Liver (tissue), 9 donors: ENCODE data around the gene PSTK. TPM values are rescaled to one million over a fixed set of nuclear protein-coding genes. Genes with fewer than 3 reads are reported as not detected.

Experiments
- DNase-seq: peaks from one replicate; pipeline ENCODE4 v3.0.0-alpha.2; 2017; ENCODE audit warnings: low spot score
- H3K27ac ChIP-seq, 2 donors: one replicate each; pipeline ENCODE4 v1.7.0; 2013; ENCODE audit warnings: inconsistent platforms in 2 of 2, low read length in 2 of 2, control low read depth in 1 of 2, low read depth in 1 of 2, mild to moderate bottlenecking in 1 of 2
- H3K27me3 ChIP-seq, 4 donors: one replicate each; pipeline versions ENCODE4 v1.6.1 to v1.7.0; 2013; ENCODE audit warnings: low read length in 3 of 4, inconsistent platforms in 1 of 4, mild to moderate bottlenecking in 1 of 4, moderate library complexity in 1 of 4; ENCODE audit not compliant: control insufficient read depth in 4 of 4, insufficient read depth in 4 of 4
- H3K36me3 ChIP-seq, 4 donors: one replicate each; pipeline versions ENCODE4 v1.6.1 to v1.7.0; 2013; ENCODE audit warnings: low read length in 3 of 4, mild to moderate bottlenecking in 3 of 4, low read depth in 1 of 4, moderate library complexity in 1 of 4; ENCODE audit not compliant: control insufficient read depth in 4 of 4, insufficient read depth in 3 of 4
- H3K4me1 ChIP-seq, 4 donors: one replicate each; pipeline versions ENCODE4 v1.6.1 to v1.7.0; 2013; ENCODE audit warnings: low read length in 3 of 4, mild to moderate bottlenecking in 3 of 4, moderate library complexity in 1 of 4; ENCODE audit not compliant: control insufficient read depth in 4 of 4, insufficient read depth in 4 of 4
- H3K4me3 ChIP-seq, 3 donors: one replicate each; pipeline versions ENCODE4 v1.6.1 to v1.7.0; 2013; ENCODE audit warnings: low read length in 3 of 3, control low read depth in 1 of 3, low read depth in 1 of 3, mild to moderate bottlenecking in 1 of 3
- H3K9ac ChIP-seq, 2 donors: one replicate each; pipeline ENCODE4 v1.7.0; 2013; ENCODE audit warnings: low read length in 2 of 2, mild to moderate bottlenecking in 2 of 2, moderate library complexity in 2 of 2, control low read depth in 1 of 2, low read depth in 1 of 2
- H3K9me3 ChIP-seq, 4 donors: one replicate each; pipeline versions ENCODE4 v1.6.1 to v1.7.0; 2013; ENCODE audit warnings: low read length in 3 of 4; ENCODE audit not compliant: control insufficient read depth in 4 of 4
- EGR1 ChIP-seq, 2 donors: IDR thresholded peaks; 2 replicates each; pipeline ENCODE4 v1.6.1; 2016 to 2018; ENCODE audit warnings: antibody characterized with exemption in 2 of 2, low read depth in 2 of 2
- FOXA1 ChIP-seq: IDR thresholded peaks from 2 replicates; pipeline ENCODE4 v1.6.1; 2016; ENCODE audit warnings: antibody characterized with exemption
- FOXA2 ChIP-seq: IDR thresholded peaks from 2 replicates; pipeline ENCODE4 v1.6.1; 2016; ENCODE audit warnings: antibody characterized with exemption
- GABPA ChIP-seq, 2 donors: IDR thresholded peaks in 1 of 2; conservative IDR thresholded peaks in 1 of 2; 2 replicates each; pipeline ENCODE4 v1.6.1; 2016; ENCODE audit warnings: antibody characterized with exemption in 2 of 2, mild to moderate bottlenecking in 1 of 2, moderate library complexity in 1 of 2
- HNF4A ChIP-seq, 2 donors: conservative IDR thresholded peaks; 2 replicates each; pipeline ENCODE4 v1.6.1; 2016; ENCODE audit warnings: antibody characterized with exemption in 2 of 2, mild to moderate bottlenecking in 2 of 2
- HNF4G ChIP-seq: IDR thresholded peaks from 2 replicates; pipeline ENCODE4 v1.6.1; 2016; ENCODE audit warnings: antibody characterized with exemption
- JUND ChIP-seq, 2 donors: IDR thresholded peaks; 2 replicates each; pipeline ENCODE4 v1.6.1; 2016; ENCODE audit warnings: antibody characterized with exemption in 2 of 2
- NR2F2 ChIP-seq: IDR thresholded peaks from 2 replicates; pipeline ENCODE4 v1.6.1; 2016; ENCODE audit warnings: antibody characterized with exemption
- RAD21 ChIP-seq, 2 donors: IDR thresholded peaks; 2 replicates each; pipeline ENCODE4 v1.6.1; 2016; ENCODE audit warnings: antibody characterized with exemption in 2 of 2, mild to moderate bottlenecking in 2 of 2
- RXRA ChIP-seq, 2 donors: IDR thresholded peaks; 2 replicates each; pipeline ENCODE4 v1.6.1; 2017 to 2018; ENCODE audit warnings: antibody characterized with exemption in 2 of 2, mild to moderate bottlenecking in 1 of 2
- SP1 ChIP-seq: IDR thresholded peaks from 2 replicates; pipeline ENCODE4 v1.6.1; 2018; ENCODE audit warnings: antibody characterized with exemption, mild to moderate bottlenecking
- TAF1 ChIP-seq: conservative IDR thresholded peaks from 2 replicates; pipeline ENCODE4 v1.6.1; 2016; ENCODE audit warnings: antibody characterized with exemption, mild to moderate bottlenecking
- YY1 ChIP-seq: IDR thresholded peaks from 2 replicates; pipeline ENCODE4 v1.6.1; 2016; ENCODE audit warnings: antibody characterized with exemption, mild to moderate bottlenecking
- WGBS: extraction: QIAGEN DNeasy Blood & Tissue Kit; methylation state at CpG from one replicate; pipeline ENCODE4 v1.1.7; 2013; 5-methylcytosine and 5-hydroxymethylcytosine counted together
- polyA plus RNA-seq, 2 donors: library from polyadenylated mRNA; stranded (reverse) in 1 of 2; unstranded in 1 of 2; fragments of 200-250 nt in 1 of 2; fragments of >200 nt in 1 of 2; fragmentation: Nextera tagmentation in 1 of 2; extraction: Ambion mirVana in 1 of 2; gene quantifications; one replicate each; pipeline versions ENCODE4 v1.2.1 to v1.2.3, GENCODE V29; 2013 to 2015
- total RNA-seq, 2 donors: library from RNA; depleted of rRNA; stranded (reverse); fragments of >200 nt; gene quantifications; one replicate each; pipeline ENCODE4 v1.2.3, GENCODE V29; 2014
- TF ChIP-seq, protein P1 (sequence below): IDR thresholded peaks from 2 replicates; pipeline ENCODE4 v1.6.1; 2016; ENCODE audit warnings: antibody characterized with exemption
- TF ChIP-seq, protein P2 (sequence below): IDR thresholded peaks from 2 replicates; pipeline ENCODE4 v1.6.1; 2016; ENCODE audit warnings: antibody characterized with exemption, mild to moderate bottlenecking
- TF ChIP-seq, protein P3 (sequence below): fragments of 150-350 bp; IDR thresholded peaks from 2 replicates; pipeline ENCODE4 v1.5.1; 2017; ENCODE audit warnings: improper control_type of control experiment, low read depth, low read length; ENCODE audit not compliant: missing input control
- TF ChIP-seq, protein P4 (sequence below): IDR thresholded peaks from 2 replicates; pipeline ENCODE4 v1.6.1; 2016; ENCODE audit warnings: antibody characterized with exemption
- TF ChIP-seq, protein P5 (sequence below): IDR thresholded peaks from 2 replicates; pipeline ENCODE4 v1.6.1; 2016; ENCODE audit warnings: antibody characterized with exemption
- donor health status: healthy.
- donor health status: healthy.
- donor health status: healthy.
- donor health status: healthy.
- donor health status: healthy.

The PSTK gene
- total and polyA plus RNA-seq, 4 donors = 2.3 to 5.1 (median 3.5) TPM

DNA sequence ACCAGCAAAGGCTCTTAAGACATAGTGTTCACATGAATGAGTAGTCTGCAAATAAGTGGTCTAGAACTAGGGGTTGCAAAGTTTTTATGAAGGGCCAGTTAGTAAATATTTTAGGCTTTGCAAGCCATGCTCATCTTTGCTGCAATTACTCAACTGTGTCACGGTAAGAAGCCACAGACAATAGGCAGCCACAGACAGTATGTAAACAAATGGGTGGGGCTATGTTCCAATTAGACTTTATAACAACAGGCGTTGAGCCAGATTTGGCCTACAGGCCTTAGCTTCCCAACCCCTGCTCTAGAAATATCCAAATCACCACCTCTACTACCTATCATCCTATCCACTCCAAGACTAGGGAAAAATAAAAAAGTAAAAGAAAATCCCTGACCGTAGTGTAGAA is 19.1 kb downstream of the PSTK start:
- no peak for DNase-seq
- TF ChIP-seq HNF4A (conservative IDR thresholded peaks at IDR 0.05) = peak; percentile 17 to 36
- TF ChIP-seq, protein P1, sequence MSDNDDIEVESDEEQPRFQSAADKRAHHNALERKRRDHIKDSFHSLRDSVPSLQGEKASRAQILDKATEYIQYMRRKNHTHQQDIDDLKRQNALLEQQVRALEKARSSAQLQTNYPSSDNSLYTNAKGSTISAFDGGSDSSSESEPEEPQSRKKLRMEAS = no peak
- TF ChIP-seq SP1 = peak; percentile 22
- WGBS = 39% methylated on average over 3 of the region's 3 CpGs
- H3K9me3 ChIP-seq = no peaks in the 10 kb centered on the region
- no peak overlapping the region for H3K4me3 ChIP-seq
- H3K27me3 ChIP-seq = no peaks in the 10 kb centered on the region
- no peak overlapping the region for H3K9ac ChIP-seq
- peaks cover 1 to 19% (median 15%) of the 10 kb centered on the region in 4 donors for H3K36me3 ChIP-seq
- H3K27ac ChIP-seq = no peak overlapping the region
- H3K4me1 ChIP-seq = peaks cover 6 to 26% (median 20%) of the 10 kb centered on the region in 4 donors

DNA sequence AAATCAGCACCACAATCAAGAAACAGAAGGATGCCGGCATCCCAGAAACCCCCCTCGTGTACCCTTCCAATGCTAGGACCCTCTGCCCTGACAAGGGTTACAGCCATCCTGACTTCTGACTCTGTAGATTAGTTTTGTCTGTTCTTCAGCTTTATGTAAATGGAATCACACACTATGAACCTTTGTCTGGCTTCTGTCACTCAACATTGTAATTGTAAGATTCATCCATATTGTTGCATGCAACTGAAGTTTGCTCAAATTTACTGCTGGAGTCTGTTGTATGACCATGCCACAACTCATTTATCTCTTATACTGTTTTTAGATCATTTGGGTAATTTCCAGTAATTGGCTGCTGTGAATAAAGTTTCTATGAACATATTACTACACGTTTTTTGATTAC is 20.0 kb downstream of the PSTK start:
- Histone ChIP-seq H3K4me1 (peaks cover 6 to 26% (median 20%) of the 10 kb centered on the region in 4 donors), H3K36me3 (peaks cover 1 to 11% (median 10%) of the 10 kb centered on the region in 4 donors), H3K9me3 (no peaks in the 10 kb centered on the region), H3K4me3 (no peak overlapping the region), H3K9ac (no peak overlapping the region), H3K27me3 (no peaks in the 10 kb centered on the region), H3K27ac (no peak overlapping the region)
- TF ChIP-seq JUND (IDR thresholded peaks at IDR 0.05) = no peak
- TF ChIP-seq YY1 = no peak
- no peak for TF ChIP-seq RAD21 (IDR thresholded peaks at IDR 0.05)
- no peak for TF ChIP-seq FOXA2
- TF ChIP-seq, protein P1 = no peak
- TF ChIP-seq TAF1 = no peak
- no peak for TF ChIP-seq HNF4G
- no peak for TF ChIP-seq EGR1 (IDR thresholded peaks at IDR 0.05; ENCODE audit: low read depth in 2 of 2)
- TF ChIP-seq, protein P2, sequence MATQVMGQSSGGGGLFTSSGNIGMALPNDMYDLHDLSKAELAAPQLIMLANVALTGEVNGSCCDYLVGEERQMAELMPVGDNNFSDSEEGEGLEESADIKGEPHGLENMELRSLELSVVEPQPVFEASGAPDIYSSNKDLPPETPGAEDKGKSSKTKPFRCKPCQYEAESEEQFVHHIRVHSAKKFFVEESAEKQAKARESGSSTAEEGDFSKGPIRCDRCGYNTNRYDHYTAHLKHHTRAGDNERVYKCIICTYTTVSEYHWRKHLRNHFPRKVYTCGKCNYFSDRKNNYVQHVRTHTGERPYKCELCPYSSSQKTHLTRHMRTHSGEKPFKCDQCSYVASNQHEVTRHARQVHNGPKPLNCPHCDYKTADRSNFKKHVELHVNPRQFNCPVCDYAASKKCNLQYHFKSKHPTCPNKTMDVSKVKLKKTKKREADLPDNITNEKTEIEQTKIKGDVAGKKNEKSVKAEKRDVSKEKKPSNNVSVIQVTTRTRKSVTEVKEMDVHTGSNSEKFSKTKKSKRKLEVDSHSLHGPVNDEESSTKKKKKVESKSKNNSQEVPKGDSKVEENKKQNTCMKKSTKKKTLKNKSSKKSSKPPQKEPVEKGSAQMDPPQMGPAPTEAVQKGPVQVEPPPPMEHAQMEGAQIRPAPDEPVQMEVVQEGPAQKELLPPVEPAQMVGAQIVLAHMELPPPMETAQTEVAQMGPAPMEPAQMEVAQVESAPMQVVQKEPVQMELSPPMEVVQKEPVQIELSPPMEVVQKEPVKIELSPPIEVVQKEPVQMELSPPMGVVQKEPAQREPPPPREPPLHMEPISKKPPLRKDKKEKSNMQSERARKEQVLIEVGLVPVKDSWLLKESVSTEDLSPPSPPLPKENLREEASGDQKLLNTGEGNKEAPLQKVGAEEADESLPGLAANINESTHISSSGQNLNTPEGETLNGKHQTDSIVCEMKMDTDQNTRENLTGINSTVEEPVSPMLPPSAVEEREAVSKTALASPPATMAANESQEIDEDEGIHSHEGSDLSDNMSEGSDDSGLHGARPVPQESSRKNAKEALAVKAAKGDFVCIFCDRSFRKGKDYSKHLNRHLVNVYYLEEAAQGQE = no peak
- TF ChIP-seq, protein P3, sequence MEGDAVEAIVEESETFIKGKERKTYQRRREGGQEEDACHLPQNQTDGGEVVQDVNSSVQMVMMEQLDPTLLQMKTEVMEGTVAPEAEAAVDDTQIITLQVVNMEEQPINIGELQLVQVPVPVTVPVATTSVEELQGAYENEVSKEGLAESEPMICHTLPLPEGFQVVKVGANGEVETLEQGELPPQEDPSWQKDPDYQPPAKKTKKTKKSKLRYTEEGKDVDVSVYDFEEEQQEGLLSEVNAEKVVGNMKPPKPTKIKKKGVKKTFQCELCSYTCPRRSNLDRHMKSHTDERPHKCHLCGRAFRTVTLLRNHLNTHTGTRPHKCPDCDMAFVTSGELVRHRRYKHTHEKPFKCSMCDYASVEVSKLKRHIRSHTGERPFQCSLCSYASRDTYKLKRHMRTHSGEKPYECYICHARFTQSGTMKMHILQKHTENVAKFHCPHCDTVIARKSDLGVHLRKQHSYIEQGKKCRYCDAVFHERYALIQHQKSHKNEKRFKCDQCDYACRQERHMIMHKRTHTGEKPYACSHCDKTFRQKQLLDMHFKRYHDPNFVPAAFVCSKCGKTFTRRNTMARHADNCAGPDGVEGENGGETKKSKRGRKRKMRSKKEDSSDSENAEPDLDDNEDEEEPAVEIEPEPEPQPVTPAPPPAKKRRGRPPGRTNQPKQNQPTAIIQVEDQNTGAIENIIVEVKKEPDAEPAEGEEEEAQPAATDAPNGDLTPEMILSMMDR = no peak
- no peak for TF ChIP-seq SP1
- TF ChIP-seq, protein P4, sequence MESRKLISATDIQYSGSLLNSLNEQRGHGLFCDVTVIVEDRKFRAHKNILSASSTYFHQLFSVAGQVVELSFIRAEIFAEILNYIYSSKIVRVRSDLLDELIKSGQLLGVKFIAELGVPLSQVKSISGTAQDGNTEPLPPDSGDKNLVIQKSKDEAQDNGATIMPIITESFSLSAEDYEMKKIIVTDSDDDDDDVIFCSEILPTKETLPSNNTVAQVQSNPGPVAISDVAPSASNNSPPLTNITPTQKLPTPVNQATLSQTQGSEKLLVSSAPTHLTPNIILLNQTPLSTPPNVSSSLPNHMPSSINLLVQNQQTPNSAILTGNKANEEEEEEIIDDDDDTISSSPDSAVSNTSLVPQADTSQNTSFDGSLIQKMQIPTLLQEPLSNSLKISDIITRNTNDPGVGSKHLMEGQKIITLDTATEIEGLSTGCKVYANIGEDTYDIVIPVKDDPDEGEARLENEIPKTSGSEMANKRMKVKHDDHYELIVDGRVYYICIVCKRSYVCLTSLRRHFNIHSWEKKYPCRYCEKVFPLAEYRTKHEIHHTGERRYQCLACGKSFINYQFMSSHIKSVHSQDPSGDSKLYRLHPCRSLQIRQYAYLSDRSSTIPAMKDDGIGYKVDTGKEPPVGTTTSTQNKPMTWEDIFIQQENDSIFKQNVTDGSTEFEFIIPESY = no peak
- no peak for TF ChIP-seq NR2F2
- TF ChIP-seq FOXA1 = no peak
- TF ChIP-seq GABPA (IDR thresholded peaks at IDR 0.05 in 1 of 2, conservative IDR thresholded peaks at IDR 0.05 in 1 of 2) = no peak
- TF ChIP-seq, protein P5, sequence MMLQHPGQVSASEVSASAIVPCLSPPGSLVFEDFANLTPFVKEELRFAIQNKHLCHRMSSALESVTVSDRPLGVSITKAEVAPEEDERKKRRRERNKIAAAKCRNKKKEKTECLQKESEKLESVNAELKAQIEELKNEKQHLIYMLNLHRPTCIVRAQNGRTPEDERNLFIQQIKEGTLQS = no peak
- TF ChIP-seq RXRA (IDR thresholded peaks at IDR 0.05) = no peak
- TF ChIP-seq HNF4A (conservative IDR thresholded peaks at IDR 0.05) = no peak
- DNase-seq = no peak
- 89% methylated on average over 3 of the region's 3 CpGs for WGBS
